Measurements from ENCODE around the gene USP36. TPM values are rescaled to one million over a fixed set of nuclear protein-coding genes. Genes with fewer than 3 reads are reported as not detected.

Gene USP36
- polyA plus RNA-seq, 1 experiment, result 18.3 TPM

GRCh38 chr17:78822552-78822951 is 18.1 kb downstream of the USP36 start:
- Histone ChIP-seq H3K27me3 (ENCODE audit: control insufficient read depth, insufficient read depth, low read length) (no peaks in the 10 kb centered on the region), H3K27ac (ENCODE audit: low read depth, low read length) (peak overlapping the region; percentile 97), H3K4me3 (ENCODE audit: low read depth, low read length) (0 out of 2 replicates have a peak overlapping the region, but pooled peaks have one; percentile 10), H3K9me3 (ENCODE audit: control insufficient read depth, insufficient read depth, low read length) (no peaks in the 10 kb centered on the region)
- TF ChIP-seq CTCF (IDR thresholded peaks at IDR 0.05; ENCODE audit: low read depth, low read length), result no peak
- DNase-seq (ENCODE audit: low read depth, low spot score), result peak; percentile 98
- ChIA-PET POLR2A (interaction anchor here (0.7 to 1.2 kb wide), 5 partner anchors 35 to 231 kb away, joined by 3 to 7 read pairs (median 4); no protein-coding TSS in a partner anchor), CTCF (interaction anchor here (0.8 to 1.2 kb wide), 2 partner anchors 43 to 149 kb away, joined by 3 to 7 read pairs; no protein-coding TSS in a partner anchor)

- H3K27me3 ChIP-seq (ENCODE audit: control insufficient read depth, insufficient read depth, low read length), result no peaks in the 10 kb centered on the region
- no peaks in the 10 kb centered on the region for H3K9me3 ChIP-seq (ENCODE audit: control insufficient read depth, insufficient read depth, low read length)
- no peak for DNase-seq (ENCODE audit: low read depth, low spot score)
- no peak for TF ChIP-seq CTCF (IDR thresholded peaks at IDR 0.05; ENCODE audit: low read depth, low read length)
- peak overlapping the region; percentile 97 for H3K27ac ChIP-seq (ENCODE audit: low read depth, low read length)
- POLR2A ChIA-PET, result interaction anchor here (0.6 to 1.2 kb wide), 7 partner anchors 21 to 231 kb away, joined by 3 to 7 read pairs (median 3); no protein-coding TSS in a partner anchor
- CTCF ChIA-PET, result interaction anchor here (0.8 kb wide), 1 partner anchor 150 kb away, joined by 3 read pairs; no protein-coding TSS in a partner anchor
- no peak overlapping the region for H3K4me3 ChIP-seq (ENCODE audit: low read depth, low read length)
Observed at GRCh38 chr17:78821961-78822360, 18.7 kb downstream of the USP36 start.

- H3K9me3 ChIP-seq (ENCODE audit: control insufficient read depth, insufficient read depth, low read length), result no peaks in the 10 kb centered on the region
- DNase-seq (ENCODE audit: low read depth, low spot score), result no peak
- CTCF ChIA-PET, result no interaction called here
- POLR2A ChIA-PET, result no interaction called here
- H3K27me3 ChIP-seq (ENCODE audit: control insufficient read depth, insufficient read depth, low read length), result no peaks in the 10 kb centered on the region
- TF ChIP-seq CTCF (IDR thresholded peaks at IDR 0.05; ENCODE audit: low read depth, low read length), result no peak
- H3K27ac ChIP-seq (ENCODE audit: low read depth, low read length), result peak overlapping the region; percentile 21
- H3K4me3 ChIP-seq (ENCODE audit: low read depth, low read length), result no peak overlapping the region
Observed at GRCh38 chr17:78820841-78821240, 19.8 kb downstream of the USP36 start.

- no peaks in the 10 kb centered on the region for H3K27me3 ChIP-seq (ENCODE audit: control insufficient read depth, insufficient read depth, low read length)
- POLR2A ChIA-PET, result no interaction called here
- no peak for DNase-seq (ENCODE audit: low read depth, low spot score)
- H3K27ac ChIP-seq (ENCODE audit: low read depth, low read length), result no peak overlapping the region
- CTCF ChIA-PET, result interaction anchor here (0.6 kb wide), 1 partner anchor 173 kb away, joined by 3 read pairs; no protein-coding TSS in a partner anchor
- no peak overlapping the region for H3K4me3 ChIP-seq (ENCODE audit: low read depth, low read length)
- no peaks in the 10 kb centered on the region for H3K9me3 ChIP-seq (ENCODE audit: control insufficient read depth, insufficient read depth, low read length)
- no peak for TF ChIP-seq CTCF (IDR thresholded peaks at IDR 0.05; ENCODE audit: low read depth, low read length)
Observed at GRCh38 chr17:78819806-78820792, 20.5 kb downstream of the USP36 start.

- TF ChIP-seq CTCF (IDR thresholded peaks at IDR 0.05; ENCODE audit: low read depth, low read length), result no peak
- ChIA-PET POLR2A (no interaction called here), CTCF (interaction anchor here (0.6 kb wide), 1 partner anchor 173 kb away, joined by 3 read pairs; no protein-coding TSS in a partner anchor)
- H3K9me3 ChIP-seq (ENCODE audit: control insufficient read depth, insufficient read depth, low read length), result no peaks in the 10 kb centered on the region
- H3K27ac ChIP-seq (ENCODE audit: low read depth, low read length), result no peak overlapping the region
- H3K4me3 ChIP-seq (ENCODE audit: low read depth, low read length), result no peak overlapping the region
- DNase-seq (ENCODE audit: low read depth, low spot score), result no peak
- no peaks in the 10 kb centered on the region for H3K27me3 ChIP-seq (ENCODE audit: control insufficient read depth, insufficient read depth, low read length)
Observed at GRCh38 chr17:78819402-78819801, 21.2 kb downstream of the USP36 start.
